Heart left ventricle (tissue), 16 donors: Measurements from ENCODE around the gene YARS1. TPM values are rescaled to one million over a fixed set of nuclear protein-coding genes. Genes with fewer than 3 reads are reported as not detected.
A peak's percentile ranks its signal among the peaks of the same experiment; 100 is the strongest.

Experiments
- ATAC-seq, 4 donors: fragments of 200-7000 bp; cut with Tn5 transposase; one replicate each; pipeline ENCODE4 v1.9.1; 2020 to 2022; ENCODE audit warnings: moderate library complexity in 4 of 4, mild to moderate bottlenecking in 3 of 4, moderate number of reproducible peaks in 1 of 4
- DNase-seq, 5 donors: peaks; one replicate each; pipeline ENCODE4 v3.0.0-alpha.2; 2020
- H3K27ac ChIP-seq, 12 donors: fragments of 200-600 bp; sonication (generic) in 4 of 12; one replicate each; pipeline versions ENCODE4 v1.5.0 to v1.8.0; 2016 to 2022; ENCODE audit warnings: mild to moderate bottlenecking in 2 of 12
- H3K27me3 ChIP-seq, 9 donors: fragments of 200-600 bp; sonication (generic) in 2 of 9; one replicate each; pipeline versions ENCODE4 v1.5.1 to v1.8.0; 2016 to 2022; ENCODE audit warnings: mild to moderate bottlenecking in 3 of 9
- H3K36me3 ChIP-seq, 9 donors: fragments of 200-600 bp; sonication (generic) in 2 of 9; one replicate each; pipeline versions ENCODE4 v1.5.0 to v1.8.0; 2018 to 2022; ENCODE audit warnings: mild to moderate bottlenecking in 2 of 9
- H3K4me1 ChIP-seq, 12 donors: fragments of 200-600 bp; sonication (generic) in 4 of 12; one replicate each; pipeline versions ENCODE4 v1.5.0 to v1.8.0; 2016 to 2022; ENCODE audit warnings: mild to moderate bottlenecking in 3 of 12
- H3K4me3 ChIP-seq, 12 donors: fragments of 200-600 bp; sonication (generic) in 4 of 12; one replicate each; pipeline versions ENCODE4 v1.5.0 to v1.8.0; 2017 to 2022; ENCODE audit warnings: mild to moderate bottlenecking in 9 of 12, moderate library complexity in 4 of 12
- H3K9me3 ChIP-seq, 12 donors: fragments of 200-600 bp; sonication (generic) in 4 of 12; one replicate each; pipeline versions ENCODE4 v1.5.0 to v1.8.0; 2016 to 2022; ENCODE audit warnings: mild to moderate bottlenecking in 1 of 12
- CTCF ChIP-seq, 12 donors: fragments of 200-600 bp; sonication (generic) in 4 of 12; IDR thresholded peaks; one replicate each; pipeline versions ENCODE4 v1.5.0 to v1.8.0; 2018 to 2022; ENCODE audit warnings: antibody characterized with exemption in 12 of 12, mild to moderate bottlenecking in 5 of 12
- POLR2A ChIP-seq, 2 donors: fragments of 450-650 bp; IDR thresholded peaks; one replicate each; pipeline ENCODE4 v1.6.1; 2017; ENCODE audit warnings: antibody characterized with exemption in 2 of 2, mild to moderate bottlenecking in 2 of 2, moderate library complexity in 2 of 2
- WGBS, 4 donors: extraction: QIAGEN DNeasy Blood & Tissue Kit in 2 of 4; methylation state at CpG; one replicate each; pipeline versions ENCODE4 v1.1.5 to v1.1.7; 2013 to 2018; 5-methylcytosine and 5-hydroxymethylcytosine counted together
- intact Hi-C, 10 donors: fragments of 100-400 bp; cut with DNase I; formaldehyde crosslinking; loops; one replicate each; pipeline versions ENCODE4 v1.11.1 to v1.14.2; 2022
- polyA plus RNA-seq, 2 donors: library from polyadenylated mRNA; stranded (reverse); fragments of 200-250 nt; gene quantifications; one replicate each; pipeline ENCODE4 v1.2.3, GENCODE V29; 2013
- total RNA-seq, 9 donors: library from RNA; depleted of rRNA in 2 of 9; stranded (reverse); fragments of >200 nt in 2 of 9; fragmentation: NEBNext Ultra II Directional in 3 of 9; extraction: Animal tissue kit (Norgen Biotek cat#: 25700) in 3 of 9; gene quantifications; one replicate each; pipeline versions ENCODE4 v1.1.0 to v1.2.4, GENCODE V29; 2016 to 2023
- donor health status: ischemic (EF 13 %, LVEDD 7.1; RV severe dilation, severe dysfunction).
- donor health status: healthy with polysubstance abuse.
- donor health status: DM: no; HTN: yes; CAD: no.
- donor health status: DM: no; HTN: no; CAD: no.
- donor health status: ischemic (EF 25% LVEDD 6.9; RV normal size, moderate dysfunction).
- donor health status: ischemic (EF 25% LVEDD 5.7; RV mildly dilated, moderate dysfunction).
- donor health status: healthy.
- donor health status: DM: yes; HTN: yes; CAD: no.
- donor health status: ischemic (EF 35%, LVEDD 5.7; RV mildly dilated, moderate dysfunction).
- donor health status: nonischemic (EF 11% LVEDD 7.7; RV severe dilation, severe dysfunction).
- donor health status: DM: yes; HTN: yes; CAD: no.
- donor health status: PGD.
- donor health status: ischemic (EF 29% LVEDD 5.4; RV normal size, mild dysfunction).
- donor health status: nonischemic (EF 23%, LVEDD 6.1; RV moderate dilation, normal function).

Gene YARS1
- total and polyA plus RNA-seq, 11 donors, result 18.6 to 61.3 (median 34.8) TPM

- no peak for ATAC-seq
- H3K27ac ChIP-seq, result peak overlapping the region in 1 of 12 donors; percentile 17
- peaks cover 0 to 4% (median 0%) of the 10 kb centered on the region in 9 donors for H3K27me3 ChIP-seq
- DNase-seq, result no peak
- no peak overlapping the region for H3K4me3 ChIP-seq
- no peaks in the 10 kb centered on the region for H3K9me3 ChIP-seq
- intact Hi-C loops, result no loop called here
- no peaks in the 10 kb centered on the region for H3K36me3 ChIP-seq
- TF ChIP-seq CTCF (IDR thresholded peaks at IDR 0.05), result no peak
- no peak for TF ChIP-seq POLR2A (IDR thresholded peaks at IDR 0.05)
- peaks cover 3 to 28% (median 14%) of the 10 kb centered on the region in 12 donors for H3K4me1 ChIP-seq
- WGBS, 4 donors, result 82 to 90% (median 84%) methylated on average over 3 of the region's 3 CpGs
Measured at GRCh38 chr1:32755810-32756159, 61.4 kb downstream of the YARS1 start.

GRCh38 chr1:32755098-32755809 lies 61.9 kb downstream of the YARS1 start:
- Histone ChIP-seq H3K4me1 (peaks cover 3 to 27% (median 14%) of the 10 kb centered on the region in 12 donors), H3K4me3 (peak overlapping the region in 8 of 12 donors; percentile 54 to 74 (median 63)), H3K9me3 (no peaks in the 10 kb centered on the region), H3K27ac (peak overlapping the region in 2 of 12 donors; percentile 17), H3K27me3 (peaks cover 0 to 4% (median 0%) of the 10 kb centered on the region in 9 donors), H3K36me3 (no peaks in the 10 kb centered on the region)
- no peak for TF ChIP-seq POLR2A (IDR thresholded peaks at IDR 0.05)
- no peak for TF ChIP-seq CTCF (IDR thresholded peaks at IDR 0.05)
- intact Hi-C loops, result no loop called here
- DNase-seq (no peak), ATAC-seq (no peak)
- WGBS, 4 donors, result 58 to 67% (median 63%) methylated on average over 10 of the region's 10 CpGs

GRCh38 chr1:32754317-32755097 lies 62.7 kb downstream of the YARS1 start:
- peaks cover 3 to 27% (median 14%) of the 10 kb centered on the region in 12 donors for H3K4me1 ChIP-seq
- WGBS, 4 donors, result 4 to 13% (median 6%) methylated on average over 19 to 47 of the region's 47 CpGs
- H3K4me3 ChIP-seq, result peak overlapping the region; percentile 34 to 74 (median 60)
- H3K9me3 ChIP-seq, result no peaks in the 10 kb centered on the region
- peaks cover 0 to 4% (median 0%) of the 10 kb centered on the region in 9 donors for H3K27me3 ChIP-seq
- H3K36me3 ChIP-seq, result no peaks in the 10 kb centered on the region
- TF ChIP-seq CTCF (IDR thresholded peaks at IDR 0.05), result no peak
- no peak for TF ChIP-seq POLR2A (IDR thresholded peaks at IDR 0.05)
- DNase-seq (no peak), ATAC-seq (peak in 3 of 4 donors; percentile 19 to 38 (median 21))
- peak overlapping the region in 3 of 12 donors; percentile 17 to 24 (median 17) for H3K27ac ChIP-seq
- intact Hi-C loops, result no loop called here
